MM.1S (cell line): ENCODE measurements around the gene CREB1.
A peak's percentile ranks its signal among the peaks of the same experiment; 100 is the strongest.

Experiments
- DNase-seq: peaks from one replicate; pipeline ENCODE4 v3.0.0-alpha.2; 2015
- H2AFZ ChIP-seq: fragments of 300-600 bp; sonication (generic); 2 replicates; pipeline ENCODE4 v1.6.0; 2016; ENCODE audit warnings: antibody characterized with exemption, low read length
- H3F3A ChIP-seq: fragments of 300-600 bp; sonication (generic); 2 replicates; pipeline ENCODE4 v1.6.1; 2016; ENCODE audit warnings: mild to moderate bottlenecking, antibody characterized with exemption, low read length, moderate library complexity, mixed read lengths; ENCODE audit not compliant: insufficient read depth
- H3K27ac ChIP-seq: fragments of 300-600 bp; sonication (generic); 2 replicates; pipeline ENCODE4 v1.5.1; 2016; ENCODE audit warnings: mild to moderate bottlenecking, low read length
- H3K27me3 ChIP-seq: fragments of 300-600 bp; sonication (generic); replicated peaks from 2 replicates; pipeline ENCODE4 v1.6.0; 2016; ENCODE audit warnings: low read length; ENCODE audit not compliant: insufficient read depth
- H3K36me3 ChIP-seq: fragments of 300-600 bp; sonication (generic); replicated peaks from 2 replicates; pipeline ENCODE4 v1.6.1; 2016; ENCODE audit warnings: mild to moderate bottlenecking, low read length, mixed read lengths; ENCODE audit not compliant: insufficient read depth
- H3K4me1 ChIP-seq: fragments of 300-600 bp; sonication (generic); 2 replicates; pipeline ENCODE4 v1.6.1; 2016; ENCODE audit warnings: low read length, mixed read lengths
- H3K4me2 ChIP-seq: fragments of 300-600 bp; sonication (generic); 2 replicates; pipeline ENCODE4 v1.6.0; 2016; ENCODE audit warnings: low read depth, low read length
- H3K4me3 ChIP-seq: fragments of 300-600 bp; sonication (generic); 2 replicates; pipeline ENCODE4 v1.5.1; 2016; ENCODE audit warnings: low read length, mixed read lengths
- H3K79me2 ChIP-seq: fragments of 300-600 bp; sonication (generic); 2 replicates; pipeline ENCODE4 v1.6.1; 2016; ENCODE audit warnings: mixed run types, low read length, mixed read lengths
- H3K9ac ChIP-seq: fragments of 300-600 bp; sonication (generic); 2 replicates; pipeline ENCODE4 v1.6.1; 2016; ENCODE audit warnings: low read length, mixed read lengths
- H3K9me2 ChIP-seq: fragments of 300-600 bp; sonication (generic); replicated peaks from 2 replicates; pipeline ENCODE4 v1.6.1; 2016; ENCODE audit warnings: mild to moderate bottlenecking, low read length, mixed read lengths; ENCODE audit not compliant: insufficient read depth
- H3K9me3 ChIP-seq: fragments of 300-600 bp; sonication (generic); replicated peaks from 2 replicates; pipeline ENCODE4 v1.6.1; 2016; ENCODE audit warnings: mild to moderate bottlenecking, low read length, mixed read lengths; ENCODE audit not compliant: insufficient read depth
- H4K20me1 ChIP-seq: fragments of 300-600 bp; sonication (generic); 2 replicates; pipeline ENCODE4 v1.6.1; 2016; ENCODE audit warnings: mild to moderate bottlenecking, low read length, moderate library complexity, mixed read lengths; ENCODE audit not compliant: insufficient read depth
- CTCF ChIP-seq: fragments of 300-600 bp; sonication (generic); IDR thresholded peaks from 2 replicates; pipeline ENCODE4 v1.5.1; 2016; ENCODE audit warnings: antibody characterized with exemption, low read length, mixed read lengths
- EZH2 ChIP-seq: fragments of 300-600 bp; sonication (generic); optimal IDR thresholded peaks from 2 replicates; pipeline ENCODE3; 2017; ENCODE audit warnings: low read depth, mild to moderate bottlenecking, antibody characterized with exemption, low read length, mixed read lengths
- EZH2phosphoT487 ChIP-seq: fragments of 300-600 bp; sonication (generic); IDR thresholded peaks from 2 replicates; pipeline ENCODE4 v1.6.1; 2018; ENCODE audit warnings: antibody characterized with exemption, low read length

The CREB1 gene

GRCh38 chr2:207505728-207506127 is 24.0 kb upstream of the CREB1 start:
- Histone ChIP-seq H3K9me3 (no peaks in the 10 kb centered on the region), H3K4me2 (no peak overlapping the region), H3K4me1 (peaks cover 13% of the 10 kb centered on the region), H3K27me3 (no peaks in the 10 kb centered on the region), H3K36me3 (no peaks in the 10 kb centered on the region), H3K27ac (no peak overlapping the region), H2AFZ (no peak overlapping the region), H3F3A (no peaks in the 10 kb centered on the region), H3K4me3 (no peak overlapping the region), H3K9me2 (no peaks in the 10 kb centered on the region), H4K20me1 (no peaks in the 10 kb centered on the region), H3K9ac (no peak overlapping the region), H3K79me2 (no peaks in the 10 kb centered on the region)
- DNase-seq = no peak
- no peak for TF ChIP-seq EZH2phosphoT487
- TF ChIP-seq EZH2 = no peak
- no peak for TF ChIP-seq CTCF

DNA sequence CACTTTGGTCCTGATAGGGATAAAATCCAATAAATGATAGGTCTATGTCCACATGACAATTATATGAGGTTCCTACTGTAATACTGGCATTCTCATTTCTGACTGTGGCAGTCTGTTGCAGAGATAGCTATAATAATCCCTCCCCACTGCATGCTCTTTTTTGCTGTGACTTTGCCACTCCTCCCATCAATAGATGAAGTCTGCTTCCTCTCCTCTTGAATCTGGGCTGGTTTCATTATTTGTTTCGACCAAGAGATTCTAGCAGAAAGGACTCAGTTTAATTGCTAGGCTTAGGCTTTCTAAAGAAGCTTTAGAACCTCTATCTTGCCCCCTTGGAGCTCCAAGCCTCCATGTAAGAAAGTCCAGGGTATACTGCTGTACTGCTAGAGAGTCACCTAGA is 23.3 kb upstream of the CREB1 start:
- Histone ChIP-seq H4K20me1 (no peaks in the 10 kb centered on the region), H3K27me3 (no peaks in the 10 kb centered on the region), H3K9me3 (no peaks in the 10 kb centered on the region), H3K27ac (no peak overlapping the region), H3K9ac (no peak overlapping the region), H2AFZ (no peak overlapping the region), H3F3A (no peaks in the 10 kb centered on the region), H3K4me3 (no peak overlapping the region), H3K36me3 (no peaks in the 10 kb centered on the region), H3K4me1 (peaks cover 13% of the 10 kb centered on the region), H3K9me2 (no peaks in the 10 kb centered on the region), H3K4me2 (no peak overlapping the region), H3K79me2 (no peaks in the 10 kb centered on the region)
- DNase-seq = peak; percentile 23
- TF ChIP-seq EZH2 (no peak), CTCF (no peak), EZH2phosphoT487 (no peak)

- no peaks in the 10 kb centered on the region for H3K9me3 ChIP-seq
- no peak for DNase-seq
- no peak for TF ChIP-seq CTCF
- no peak for TF ChIP-seq EZH2
Observed at GRCh38 chr2:207510148-207510547, 19.6 kb upstream of the CREB1 start.

More at GRCh38 chr2:207510148-207510547, 19.6 kb upstream of the CREB1 start:
- H3K36me3 ChIP-seq = no peaks in the 10 kb centered on the region
- H3K4me2 ChIP-seq = no peak overlapping the region
- no peaks in the 10 kb centered on the region for H4K20me1 ChIP-seq
- no peak overlapping the region for H2AFZ ChIP-seq
- no peaks in the 10 kb centered on the region for H3K9me2 ChIP-seq
- peaks cover 6% of the 10 kb centered on the region for H3K4me1 ChIP-seq
- no peak overlapping the region for H3K9ac ChIP-seq
- no peaks in the 10 kb centered on the region for H3K27me3 ChIP-seq
- no peak overlapping the region for H3K27ac ChIP-seq
- no peaks in the 10 kb centered on the region for H3K79me2 ChIP-seq
- H3F3A ChIP-seq = no peaks in the 10 kb centered on the region
- H3K4me3 ChIP-seq = no peak overlapping the region
